ENCODE measurements around the gene IL1RL1.

Gene IL1RL1

DNA sequence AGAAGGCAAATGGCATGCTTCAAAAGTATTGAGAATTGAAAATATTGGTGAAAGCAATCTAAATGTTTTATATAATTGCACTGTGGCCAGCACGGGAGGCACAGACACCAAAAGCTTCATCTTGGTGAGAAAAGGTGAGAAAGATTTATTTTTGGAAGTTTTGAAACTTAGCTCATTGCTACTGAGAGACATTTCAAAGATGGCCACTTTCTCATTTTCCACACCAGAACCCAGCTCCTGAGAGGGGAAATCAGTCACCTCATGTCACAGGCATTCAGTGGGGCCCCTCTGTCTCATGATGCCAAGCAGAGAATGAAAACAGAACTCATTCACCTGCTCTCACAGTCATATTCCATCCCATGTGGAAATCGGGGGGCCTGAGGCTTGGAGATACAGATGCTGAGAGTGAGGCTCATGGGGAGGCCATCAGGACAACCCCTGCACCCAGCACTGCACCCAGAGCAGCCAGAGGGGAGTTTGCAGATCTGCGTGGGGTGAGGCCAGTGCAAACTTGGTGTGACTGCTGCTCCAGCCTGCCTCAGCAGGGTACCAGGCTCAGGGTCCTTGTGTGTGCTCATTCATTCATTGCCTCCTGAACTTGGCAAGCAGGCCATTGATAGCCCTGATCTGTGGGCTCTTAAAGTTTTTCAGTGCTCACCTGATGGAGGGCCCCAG lies 75.6 kb downstream of the IL1RL1 start:
- no peak overlapping the region for H2AK5ac ChIP-seq (ENCODE audit: low read depth, low read length)
- no peaks in the 10 kb centered on the region for H3K27me3 ChIP-seq (ENCODE audit: control insufficient read depth in 3 of 3, insufficient read depth in 3 of 3, low read depth in 1 of 3, low read length in 3 of 3)
- H2BK12ac ChIP-seq (ENCODE audit: low read length), result no peak overlapping the region
- no peak overlapping the region for H2BK15ac ChIP-seq (ENCODE audit: low read length)
- peak overlapping the region; percentile 22 for H3K18ac ChIP-seq (ENCODE audit: low read length)
- H3K9me3 ChIP-seq (replicated peaks in 1 of 2; ENCODE audit: control insufficient read depth in 2 of 2, insufficient read depth in 1 of 2, low read depth in 1 of 2, low read length in 2 of 2), result peaks cover 0 to 3% of the 10 kb centered on the region in 2 donors
- H4K91ac ChIP-seq (ENCODE audit: low read depth, low read length, poor library complexity), result no peak overlapping the region
- no peak overlapping the region for H4K8ac ChIP-seq (ENCODE audit: low read depth, low read length)
- no peak overlapping the region for H3K14ac ChIP-seq (ENCODE audit: low read length)
- no peak overlapping the region for H2BK120ac ChIP-seq (ENCODE audit: low read depth, low read length)
- WGBS, 2 donors (ENCODE audit: extremely low coverage in 2 of 2, insufficient read length in 2 of 2, insufficient replicate concordance in 1 of 2), result no CpG with 5 or more reads among the region's 3 CpGs
- no peak overlapping the region for H3K4me3 ChIP-seq (ENCODE audit: low read length in 2 of 2)
- H3K23ac ChIP-seq (ENCODE audit: low read depth, low read length, poor library complexity), result no peak overlapping the region
- H3K27ac ChIP-seq (replicated peaks; ENCODE audit: low read length), result no peak overlapping the region
- no peak overlapping the region for H3K4ac ChIP-seq (ENCODE audit: low read length)
- no peak overlapping the region for H3K9ac ChIP-seq (ENCODE audit: low read depth, low read length, poor library complexity)
- no peak overlapping the region for H2AFZ ChIP-seq (ENCODE audit: low read length)
- no peak overlapping the region for H2BK5ac ChIP-seq (ENCODE audit: low read length)
- no peaks in the 10 kb centered on the region for H3K4me1 ChIP-seq (ENCODE audit: control insufficient read depth in 2 of 2, insufficient read depth in 1 of 2, low read depth in 1 of 2, low read length in 2 of 2)
- no peaks in the 10 kb centered on the region for H3K36me3 ChIP-seq (replicated peaks in 1 of 2; ENCODE audit: control insufficient read depth in 2 of 2, insufficient read depth in 2 of 2, low read length in 2 of 2)
- no peak overlapping the region for H3K4me2 ChIP-seq (ENCODE audit: insufficient read depth, low read length, poor library complexity, severe bottlenecking)
- H3K79me1 ChIP-seq (ENCODE audit: low read depth, low read length), result no peaks in the 10 kb centered on the region
- DNase-seq (ENCODE audit: low spot score), result no peak

DNA sequence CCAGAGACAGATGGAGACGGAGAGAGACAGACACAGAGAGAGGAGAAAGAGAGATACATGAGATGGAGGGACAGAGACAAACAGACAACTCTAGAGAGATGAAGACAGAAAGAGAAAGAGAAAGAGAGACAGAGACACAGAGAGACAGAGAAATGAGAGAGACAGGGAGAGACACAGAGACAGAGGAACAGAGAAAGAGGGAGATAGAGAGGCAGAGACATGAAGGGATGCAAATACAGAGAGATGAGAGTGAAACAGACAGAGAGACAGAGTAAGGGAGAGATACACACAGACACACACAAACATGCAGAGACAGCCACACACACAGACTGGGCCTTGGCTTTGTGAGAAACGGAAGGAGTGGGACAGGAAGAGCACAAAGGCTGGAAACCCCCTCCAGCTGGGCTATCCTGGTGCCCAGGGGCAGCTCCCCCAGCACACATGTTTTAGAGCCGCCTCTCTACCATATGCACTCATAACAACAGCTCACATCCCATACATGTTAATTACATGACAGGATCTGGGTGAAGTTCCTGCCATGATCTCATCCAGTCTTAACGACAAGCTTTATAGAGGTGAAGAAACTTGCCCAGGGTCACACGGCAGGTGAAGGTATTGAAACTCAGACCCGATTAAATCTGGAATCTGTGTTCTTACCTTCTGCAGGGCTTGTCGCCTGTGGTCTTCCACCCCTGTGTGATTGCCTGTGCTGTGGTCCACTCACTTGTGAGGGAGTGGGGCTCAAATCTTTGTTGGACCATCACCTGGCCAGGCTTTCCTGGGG lies 76.6 kb downstream of the IL1RL1 start:
- Histone ChIP-seq H3K4ac (ENCODE audit: low read length) (no peak overlapping the region), H3K23ac (ENCODE audit: low read depth, low read length, poor library complexity) (no peak overlapping the region), H2BK15ac (ENCODE audit: low read length) (no peak overlapping the region), H3K9ac (ENCODE audit: low read depth, low read length, poor library complexity) (no peak overlapping the region), H2BK120ac (ENCODE audit: low read depth, low read length) (no peak overlapping the region), H2BK12ac (ENCODE audit: low read length) (no peak overlapping the region), H3K18ac (ENCODE audit: low read length) (no peak overlapping the region), H3K9me3 (replicated peaks in 1 of 2; ENCODE audit: control insufficient read depth in 2 of 2, insufficient read depth in 1 of 2, low read depth in 1 of 2, low read length in 2 of 2) (peaks cover 0 to 3% of the 10 kb centered on the region in 2 donors), H3K27ac (replicated peaks; ENCODE audit: low read length) (no peak overlapping the region), H3K14ac (ENCODE audit: low read length) (no peak overlapping the region), H2BK5ac (ENCODE audit: low read length) (no peak overlapping the region), H4K8ac (ENCODE audit: low read depth, low read length) (no peak overlapping the region), H3K27me3 (ENCODE audit: control insufficient read depth in 3 of 3, insufficient read depth in 3 of 3, low read depth in 1 of 3, low read length in 3 of 3) (no peaks in the 10 kb centered on the region), H3K4me1 (ENCODE audit: control insufficient read depth in 2 of 2, insufficient read depth in 1 of 2, low read depth in 1 of 2, low read length in 2 of 2) (no peaks in the 10 kb centered on the region), H2AFZ (ENCODE audit: low read length) (no peak overlapping the region), H3K36me3 (replicated peaks in 1 of 2; ENCODE audit: control insufficient read depth in 2 of 2, insufficient read depth in 2 of 2, low read length in 2 of 2) (no peaks in the 10 kb centered on the region), H3K79me1 (ENCODE audit: low read depth, low read length) (no peaks in the 10 kb centered on the region), H2AK5ac (ENCODE audit: low read depth, low read length) (no peak overlapping the region), H3K4me3 (ENCODE audit: low read length in 2 of 2) (no peak overlapping the region), H4K91ac (ENCODE audit: low read depth, low read length, poor library complexity) (no peak overlapping the region), H3K4me2 (ENCODE audit: insufficient read depth, low read length, poor library complexity, severe bottlenecking) (no peak overlapping the region)
- no CpG with 5 or more reads among the region's 7 CpGs for WGBS, 2 donors (ENCODE audit: extremely low coverage in 2 of 2, insufficient read length in 2 of 2, insufficient replicate concordance in 1 of 2)
- DNase-seq (ENCODE audit: low spot score), result no peak

GRCh38 chr2:102391565-102391964 lies 80.2 kb downstream of the IL1RL1 start:
- Histone ChIP-seq H4K8ac (ENCODE audit: low read depth, low read length) (no peak overlapping the region), H3K4me3 (ENCODE audit: low read length in 2 of 2) (no peak overlapping the region), H4K91ac (ENCODE audit: low read depth, low read length, poor library complexity) (no peak overlapping the region), H3K4ac (ENCODE audit: low read length) (no peak overlapping the region), H3K9me3 (replicated peaks in 1 of 2; ENCODE audit: control insufficient read depth in 2 of 2, insufficient read depth in 1 of 2, low read depth in 1 of 2, low read length in 2 of 2) (no peaks in the 10 kb centered on the region), H3K27ac (replicated peaks; ENCODE audit: low read length) (no peak overlapping the region), H3K4me2 (ENCODE audit: insufficient read depth, low read length, poor library complexity, severe bottlenecking) (no peak overlapping the region), H3K18ac (ENCODE audit: low read length) (no peak overlapping the region), H2BK15ac (ENCODE audit: low read length) (no peak overlapping the region), H3K4me1 (ENCODE audit: control insufficient read depth in 2 of 2, insufficient read depth in 1 of 2, low read depth in 1 of 2, low read length in 2 of 2) (no peaks in the 10 kb centered on the region), H3K27me3 (ENCODE audit: control insufficient read depth in 3 of 3, insufficient read depth in 3 of 3, low read depth in 1 of 3, low read length in 3 of 3) (no peaks in the 10 kb centered on the region), H2BK5ac (ENCODE audit: low read length) (no peak overlapping the region), H2BK12ac (ENCODE audit: low read length) (no peak overlapping the region), H2BK120ac (ENCODE audit: low read depth, low read length) (no peak overlapping the region), H3K36me3 (replicated peaks in 1 of 2; ENCODE audit: control insufficient read depth in 2 of 2, insufficient read depth in 2 of 2, low read length in 2 of 2) (no peaks in the 10 kb centered on the region), H3K14ac (ENCODE audit: low read length) (no peak overlapping the region), H2AFZ (ENCODE audit: low read length) (no peak overlapping the region), H3K23ac (ENCODE audit: low read depth, low read length, poor library complexity) (no peak overlapping the region), H3K79me1 (ENCODE audit: low read depth, low read length) (no peaks in the 10 kb centered on the region), H2AK5ac (ENCODE audit: low read depth, low read length) (no peak overlapping the region), H3K9ac (ENCODE audit: low read depth, low read length, poor library complexity) (no peak overlapping the region)
- WGBS, 2 donors (ENCODE audit: extremely low coverage in 2 of 2, insufficient read length in 2 of 2, insufficient replicate concordance in 1 of 2), result no CpG with 5 or more reads among the region's 2 CpGs
- DNase-seq (ENCODE audit: low spot score), result no peak

- Histone ChIP-seq H2BK5ac (ENCODE audit: low read length) (no peak overlapping the region), H3K9me3 (replicated peaks in 1 of 2; ENCODE audit: control insufficient read depth in 2 of 2, insufficient read depth in 1 of 2, low read depth in 1 of 2, low read length in 2 of 2) (no peaks in the 10 kb centered on the region), H3K4me2 (ENCODE audit: insufficient read depth, low read length, poor library complexity, severe bottlenecking) (no peak overlapping the region), H2AK5ac (ENCODE audit: low read depth, low read length) (no peak overlapping the region), H3K27ac (replicated peaks; ENCODE audit: low read length) (no peak overlapping the region), H3K4ac (ENCODE audit: low read length) (no peak overlapping the region), H3K9ac (ENCODE audit: low read depth, low read length, poor library complexity) (no peak overlapping the region), H3K36me3 (replicated peaks in 1 of 2; ENCODE audit: control insufficient read depth in 2 of 2, insufficient read depth in 2 of 2, low read length in 2 of 2) (no peaks in the 10 kb centered on the region), H4K91ac (ENCODE audit: low read depth, low read length, poor library complexity) (no peak overlapping the region), H3K4me1 (ENCODE audit: control insufficient read depth in 2 of 2, insufficient read depth in 1 of 2, low read depth in 1 of 2, low read length in 2 of 2) (no peaks in the 10 kb centered on the region), H2BK15ac (ENCODE audit: low read length) (no peak overlapping the region), H2BK12ac (ENCODE audit: low read length) (no peak overlapping the region), H2BK120ac (ENCODE audit: low read depth, low read length) (no peak overlapping the region), H2AFZ (ENCODE audit: low read length) (no peak overlapping the region), H3K18ac (ENCODE audit: low read length) (no peak overlapping the region), H3K27me3 (ENCODE audit: control insufficient read depth in 3 of 3, insufficient read depth in 3 of 3, low read depth in 1 of 3, low read length in 3 of 3) (no peaks in the 10 kb centered on the region), H3K14ac (ENCODE audit: low read length) (no peak overlapping the region), H3K4me3 (ENCODE audit: low read length in 2 of 2) (no peak overlapping the region), H4K8ac (ENCODE audit: low read depth, low read length) (no peak overlapping the region), H3K79me1 (ENCODE audit: low read depth, low read length) (no peaks in the 10 kb centered on the region), H3K23ac (ENCODE audit: low read depth, low read length, poor library complexity) (no peak overlapping the region)
- WGBS, 2 donors (ENCODE audit: extremely low coverage in 2 of 2, insufficient read length in 2 of 2, insufficient replicate concordance in 1 of 2), result no CpG with 5 or more reads among the region's 3 CpGs
- DNase-seq (ENCODE audit: low spot score), result no peak
These were observed 80.7 kb downstream of the IL1RL1 start for GRCh38 chr2:102392096-102392495.

Measured in neuronal stem cell (in vitro differentiated cells).